Breast epithelium (tissue), 4 donors: Measurements from ENCODE around the gene AGAP1. TPM values are rescaled to one million over a fixed set of nuclear protein-coding genes. Genes with fewer than 3 reads are reported as not detected.
"Not testable (repeated sequence)": the region's sequence is repeated elsewhere in the genome, so short reads cannot be mapped to it uniquely, and the experiment has no call there.

Experiments used
- DNase-seq, 2 donors: peaks; one replicate each; pipeline ENCODE4 v3.0.0-alpha.2; 2019; ENCODE audit warnings: low spot score in 2 of 2
- H3K27ac ChIP-seq, 2 donors: fragments of 200-600 bp; sonication (generic) in 1 of 2; one replicate each; pipeline ENCODE4 v1.5.1; 2016 to 2019; ENCODE audit warnings: mild to moderate bottlenecking in 1 of 2
- H3K27me3 ChIP-seq, 2 donors: fragments of 200-600 bp; sonication (generic) in 1 of 2; one replicate each; pipeline versions ENCODE4 v1.5.1 to v1.6.0; 2017 to 2019; ENCODE audit warnings: control low read depth in 1 of 2, mild to moderate bottlenecking in 1 of 2
- H3K36me3 ChIP-seq: fragments of 200-600 bp; one replicate; pipeline ENCODE4 v1.5.1; 2019
- H3K4me1 ChIP-seq, 2 donors: fragments of 200-600 bp; sonication (generic); one replicate each; pipeline ENCODE4 v1.5.1; 2016 to 2019; ENCODE audit warnings: control low read depth in 1 of 2
- H3K4me3 ChIP-seq, 3 donors: fragments of 200-600 bp; sonication (generic); 1 replicate in 2 of 3; 2 replicates in 1 of 3; pipeline ENCODE4 v1.5.1; 2016 to 2019; ENCODE audit warnings: mild to moderate bottlenecking in 3 of 3, moderate library complexity in 2 of 3
- H3K9me3 ChIP-seq, 2 donors: fragments of 200-600 bp; sonication (generic) in 1 of 2; one replicate each; pipeline ENCODE4 v1.5.1; 2016 to 2019; ENCODE audit warnings: control low read depth in 1 of 2
- POLR2A ChIP-seq: fragments of 450-650 bp; IDR thresholded peaks from one replicate; pipeline ENCODE4 v1.6.1; 2016; ENCODE audit warnings: antibody characterized with exemption, mild to moderate bottlenecking, moderate library complexity
- POLR2AphosphoS5 ChIP-seq, 3 donors: sonication (generic); formaldehyde crosslinking; IDR thresholded peaks; one replicate each; pipeline ENCODE4 v1.6.1; 2017; ENCODE audit warnings: antibody characterized with exemption in 3 of 3
- intact Hi-C: fragments of 100-400 bp; cut with DNase I; formaldehyde crosslinking; loops from one replicate; pipeline ENCODE4 v1.15.1; 2023; ENCODE audit warnings: low total_unique reads
- total RNA-seq, 3 donors: library from RNA; depleted of rRNA; stranded (reverse); fragments of >200 nt; gene quantifications; one replicate each; pipeline ENCODE4 v1.1.0, GENCODE V29; 2016
- TF ChIP-seq, protein P1 (sequence below), 3 donors: fragments of 450-650 bp; IDR thresholded peaks; one replicate each; pipeline ENCODE4 v1.5.1; 2016 to 2017; ENCODE audit warnings: antibody characterized with exemption in 3 of 3, mild to moderate bottlenecking in 3 of 3, moderate library complexity in 3 of 3

Gene AGAP1
- total RNA-seq, 3 donors from 2014 or later, result 19.7 to 27.1 (median 25.9) TPM

DNA sequence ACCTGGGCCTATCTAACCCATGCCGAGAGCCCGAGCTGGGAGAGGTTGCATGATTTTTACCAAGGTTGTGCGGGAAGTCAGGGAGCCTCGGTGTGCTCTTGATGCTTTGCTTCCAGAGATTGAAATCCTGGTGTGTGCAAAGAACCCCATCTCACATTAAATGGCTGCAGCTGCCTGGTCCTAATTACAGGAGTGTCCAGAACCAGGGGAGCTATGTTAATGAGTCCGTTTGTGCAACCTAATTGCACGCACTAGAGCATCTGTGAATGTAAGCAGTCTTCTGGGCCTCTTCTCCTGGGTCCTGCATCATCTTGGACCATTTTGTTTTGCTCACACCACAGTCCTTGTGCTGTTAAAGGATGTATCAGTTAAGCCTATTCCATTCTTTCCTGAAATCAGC, 263.8 kb downstream of the AGAP1 start:
- Histone ChIP-seq H3K4me1 (no peaks in the 10 kb centered on the region), H3K36me3 (no peaks in the 10 kb centered on the region), H3K4me3 (no peak overlapping the region), H3K27me3 (no peaks in the 10 kb centered on the region), H3K27ac (no peak overlapping the region), H3K9me3 (no peaks in the 10 kb centered on the region)
- TF ChIP-seq, protein P1, sequence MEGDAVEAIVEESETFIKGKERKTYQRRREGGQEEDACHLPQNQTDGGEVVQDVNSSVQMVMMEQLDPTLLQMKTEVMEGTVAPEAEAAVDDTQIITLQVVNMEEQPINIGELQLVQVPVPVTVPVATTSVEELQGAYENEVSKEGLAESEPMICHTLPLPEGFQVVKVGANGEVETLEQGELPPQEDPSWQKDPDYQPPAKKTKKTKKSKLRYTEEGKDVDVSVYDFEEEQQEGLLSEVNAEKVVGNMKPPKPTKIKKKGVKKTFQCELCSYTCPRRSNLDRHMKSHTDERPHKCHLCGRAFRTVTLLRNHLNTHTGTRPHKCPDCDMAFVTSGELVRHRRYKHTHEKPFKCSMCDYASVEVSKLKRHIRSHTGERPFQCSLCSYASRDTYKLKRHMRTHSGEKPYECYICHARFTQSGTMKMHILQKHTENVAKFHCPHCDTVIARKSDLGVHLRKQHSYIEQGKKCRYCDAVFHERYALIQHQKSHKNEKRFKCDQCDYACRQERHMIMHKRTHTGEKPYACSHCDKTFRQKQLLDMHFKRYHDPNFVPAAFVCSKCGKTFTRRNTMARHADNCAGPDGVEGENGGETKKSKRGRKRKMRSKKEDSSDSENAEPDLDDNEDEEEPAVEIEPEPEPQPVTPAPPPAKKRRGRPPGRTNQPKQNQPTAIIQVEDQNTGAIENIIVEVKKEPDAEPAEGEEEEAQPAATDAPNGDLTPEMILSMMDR (IDR thresholded peaks at IDR 0.05), result no peak
- TF ChIP-seq POLR2AphosphoS5 (IDR thresholded peaks at IDR 0.05), result no peak
- TF ChIP-seq POLR2A, result no peak
- DNase-seq, result no peak
- intact Hi-C loops, result no loop called here

DNA sequence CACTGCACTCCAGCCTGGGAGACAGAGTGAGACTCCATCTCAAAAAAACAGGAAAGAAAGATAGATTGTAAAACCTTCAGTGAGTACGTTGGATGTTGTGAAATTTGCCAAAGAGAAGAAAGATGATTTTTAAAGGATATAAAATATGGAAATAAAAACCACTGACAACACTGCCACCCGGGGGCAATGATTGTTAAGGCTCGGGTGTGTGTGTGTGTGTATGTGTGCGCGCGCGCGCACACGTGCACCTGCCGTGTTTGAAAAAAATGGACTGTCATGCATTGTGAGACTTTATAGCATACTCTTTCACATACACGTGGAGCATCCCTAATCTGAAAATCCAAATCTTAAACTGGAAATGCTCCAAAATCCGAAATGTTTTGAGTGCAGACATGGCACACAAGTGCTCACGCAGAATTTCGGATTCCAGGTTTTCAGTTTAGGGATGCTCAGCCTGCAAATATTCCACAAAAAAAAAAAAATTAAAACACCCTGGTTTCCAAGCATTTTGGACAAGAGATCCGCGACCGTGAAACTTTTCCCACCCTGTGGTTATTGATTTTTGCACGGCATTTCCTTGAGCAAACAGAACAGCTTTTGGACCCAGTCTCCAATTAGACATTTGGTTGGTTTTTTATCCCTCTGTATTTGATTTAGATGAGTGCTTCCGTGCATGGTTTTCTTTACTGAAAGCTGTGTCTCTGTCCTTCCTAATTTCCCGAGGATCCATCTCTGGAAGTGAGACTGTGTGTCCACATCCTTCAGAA, 269.2 kb downstream of the AGAP1 start:
- Histone ChIP-seq H3K4me1 (no peaks in the 10 kb centered on the region), H3K27me3 (no peaks in the 10 kb centered on the region), H3K4me3 (no peak overlapping the region), H3K9me3 (no peaks in the 10 kb centered on the region), H3K27ac (no peak overlapping the region), H3K36me3 (no peaks in the 10 kb centered on the region)
- TF ChIP-seq POLR2AphosphoS5 (IDR thresholded peaks at IDR 0.05) (no peak), POLR2A (no peak)
- TF ChIP-seq, protein P1 (IDR thresholded peaks at IDR 0.05), result no peak
- no peak for DNase-seq
- intact Hi-C loops, result loop anchor here (10.0 kb wide), 1 partner anchor 412 kb away; no protein-coding TSS in a partner anchor

DNA sequence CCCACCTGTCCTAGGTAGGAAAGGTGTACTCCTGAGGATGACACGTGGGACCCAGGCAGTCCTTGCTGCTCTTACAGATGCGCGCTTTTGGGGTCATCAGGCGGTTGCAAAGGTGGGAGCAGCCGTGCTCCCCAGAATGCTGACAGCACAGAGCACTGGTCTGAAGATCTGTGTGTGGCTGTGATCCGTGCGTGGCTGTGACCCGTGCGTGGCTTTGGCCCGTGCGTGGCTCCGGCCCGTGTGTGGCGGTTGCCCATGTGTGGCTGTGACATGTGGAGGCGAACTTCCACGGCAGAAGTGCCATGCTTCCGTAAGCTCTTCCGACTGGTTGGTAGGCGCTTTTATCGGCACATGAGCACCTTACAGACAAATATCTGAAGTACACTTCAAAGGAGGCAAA, 270.0 kb downstream of the AGAP1 start:
- no peaks in the 10 kb centered on the region for H3K36me3 ChIP-seq
- DNase-seq, result no peak
- H3K9me3 ChIP-seq, result no peaks in the 10 kb centered on the region
- H3K27ac ChIP-seq, result no peak overlapping the region
- intact Hi-C loops, result loop anchor here (10.0 kb wide), 1 partner anchor 411 kb away; no protein-coding TSS in a partner anchor
- no peaks in the 10 kb centered on the region for H3K4me1 ChIP-seq
- H3K27me3 ChIP-seq, result no peaks in the 10 kb centered on the region
- no peak overlapping the region for H3K4me3 ChIP-seq
- no peak for TF ChIP-seq POLR2A
- TF ChIP-seq POLR2AphosphoS5 (IDR thresholded peaks at IDR 0.05), result no peak
- TF ChIP-seq, protein P1 (IDR thresholded peaks at IDR 0.05), result no peak

DNA sequence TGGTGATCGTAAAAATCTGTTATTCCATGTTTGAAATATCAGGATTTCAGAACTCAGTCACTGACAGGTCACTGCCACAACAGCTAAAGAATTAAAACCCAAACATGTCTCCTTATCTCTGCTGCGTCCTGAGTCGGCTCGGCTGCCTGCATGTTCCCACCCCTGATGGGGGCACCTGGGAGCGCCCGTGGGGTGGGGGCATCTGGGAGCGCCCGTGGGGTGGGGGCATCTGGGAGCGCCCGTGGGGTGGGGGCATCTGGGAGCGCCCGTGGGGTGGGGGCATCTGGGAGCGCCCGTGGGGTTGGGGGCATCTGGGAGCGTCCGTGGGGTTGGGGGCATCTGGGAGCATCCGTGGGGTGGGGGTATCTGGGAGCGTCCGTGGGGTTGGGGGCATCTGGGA, 270.6 kb downstream of the AGAP1 start:
- not testable (repeated sequence) for H3K9me3 ChIP-seq, H3K36me3 ChIP-seq, DNase-seq, H3K27me3 ChIP-seq, H3K4me3 ChIP-seq, H3K27ac ChIP-seq, H3K4me1 ChIP-seq
- intact Hi-C loops, result loop anchor here (10.0 kb wide), 1 partner anchor 410 kb away; no protein-coding TSS in a partner anchor

DNA sequence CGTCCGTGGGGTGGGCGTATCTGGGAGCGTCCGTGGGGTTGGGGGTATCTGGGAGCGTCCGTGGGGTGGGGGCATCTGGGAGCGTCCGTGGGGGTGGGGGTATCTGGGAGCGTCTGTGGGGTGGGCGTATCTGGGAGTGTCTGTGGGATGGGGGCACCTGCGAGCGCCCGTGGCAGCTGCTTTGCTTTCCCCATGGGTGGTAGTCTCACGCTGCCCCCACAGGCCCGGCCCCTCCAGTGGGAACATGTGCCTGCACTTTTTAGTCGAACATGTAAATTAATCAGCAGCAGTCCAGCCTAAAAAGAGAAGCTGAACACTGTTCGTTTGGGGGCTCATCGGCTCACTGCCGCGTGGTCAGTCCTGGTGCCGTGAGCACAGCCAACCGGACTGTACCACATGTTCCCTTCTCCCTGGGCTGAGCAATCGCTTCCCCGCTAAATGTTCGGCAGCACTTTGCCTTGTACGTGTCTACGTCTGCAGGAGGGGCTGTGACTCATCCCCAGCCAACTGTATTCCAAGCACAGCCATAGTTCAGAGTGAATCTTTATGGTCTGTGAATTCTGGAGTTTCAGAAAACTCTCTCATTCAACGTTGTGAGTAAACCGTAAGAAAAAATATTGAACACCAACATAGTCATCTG, 271.5 kb downstream of the AGAP1 start:
- Histone ChIP-seq H3K27me3 (no peaks in the 10 kb centered on the region), H3K9me3 (no peaks in the 10 kb centered on the region), H3K4me1 (no peaks in the 10 kb centered on the region), H3K4me3 (no peak overlapping the region), H3K27ac (peak overlapping the region in 1 of 2 donors; percentile 54), H3K36me3 (no peaks in the 10 kb centered on the region)
- DNase-seq, result no peak
- intact Hi-C loops, result loop anchor here (10.0 kb wide), 1 partner anchor 410 kb away; no protein-coding TSS in a partner anchor
- peak in 1 of 3 donors; percentile 17 for TF ChIP-seq POLR2AphosphoS5 (IDR thresholded peaks at IDR 0.05)
- TF ChIP-seq, protein P1 (IDR thresholded peaks at IDR 0.05), result no peak
- TF ChIP-seq POLR2A, result no peak
